AG04449 (cell line): ENCODE data around the gene LPAR1.
"Not testable (repeated sequence)": the region's sequence is repeated elsewhere in the genome, so short reads cannot be mapped to it uniquely, and the experiment has no call there.

Experiments
- CTCF ChIA-PET: fragments of 350-600 bp; formaldehyde crosslinking; extraction: SDS; loops from one replicate; lab custom pipeline; 2021; ENCODE audit warnings: antibody characterized with exemption; lab: Yijun Ruan, JAX
- POLR2A ChIA-PET: fragments of 400-600, 350-600 bp; formaldehyde crosslinking; extraction: SDS; loops from one replicate; lab custom pipeline; 2020; ENCODE audit warnings: antibody characterized with exemption, inconsistent platforms; lab: Yijun Ruan, JAX
- DNase-seq: peaks from one replicate; pipeline ENCODE4 v3.0.0-alpha.2; 2010; ENCODE audit warnings: low read depth, low spot score
- H3K4me3 ChIP-seq: 2 replicates; pipeline ENCODE4 v1.5.1; 2011; ENCODE audit warnings: low read depth, mild to moderate bottlenecking, control low read depth, low read length
- CTCF ChIP-seq: IDR thresholded peaks from one replicate; pipeline ENCODE4 v1.5.1; 2011; ENCODE audit warnings: mild to moderate bottlenecking, moderate library complexity, low read length, control low read depth, inconsistent platforms; ENCODE audit not compliant: insufficient read depth; ENCODE audit errors: missing control alignments

The LPAR1 gene

GRCh38 chr9:110876929-110877328, 161.3 kb downstream of the LPAR1 start:
- ChIA-PET CTCF (no interaction called here), POLR2A (no interaction called here)

GRCh38 chr9:110874963-110875674, 163.2 kb downstream of the LPAR1 start:
- no peak for TF ChIP-seq CTCF
- CTCF ChIA-PET, result no interaction called here
- POLR2A ChIA-PET, result no interaction called here
- H3K4me3 ChIP-seq, result no peak overlapping the region
- DNase-seq, result no peak

More at GRCh38 chr9:110876929-110877328, 161.3 kb downstream of the LPAR1 start:
- no peak overlapping the region for H3K4me3 ChIP-seq
- no peak for DNase-seq
- no peak for TF ChIP-seq CTCF

- ChIA-PET POLR2A (no interaction called here), CTCF (interaction anchor here (0.7 kb wide), 1 partner anchor 57 kb away, joined by 3 read pairs; no protein-coding TSS in a partner anchor)
- no peak for DNase-seq
- H3K4me3 ChIP-seq, result no peak overlapping the region
- TF ChIP-seq CTCF, result no peak
Measured at GRCh38 chr9:110872920-110873319, 165.3 kb downstream of the LPAR1 start.

GRCh38 chr9:110871736-110872135, 166.5 kb downstream of the LPAR1 start:
- no peak for DNase-seq
- CTCF ChIA-PET, result interaction anchor here (0.7 kb wide), 1 partner anchor 19 kb away, joined by 3 read pairs; no protein-coding TSS in a partner anchor
- H3K4me3 ChIP-seq, result no peak overlapping the region
- POLR2A ChIA-PET, result no interaction called here
- TF ChIP-seq CTCF, result no peak

- CTCF ChIA-PET, result interaction anchor here (0.9 kb wide), 1 partner anchor 10 kb away, joined by 3 read pairs; no protein-coding TSS in a partner anchor
- no peak overlapping the region for H3K4me3 ChIP-seq
- POLR2A ChIA-PET, result no interaction called here
- DNase-seq, result no peak
- TF ChIP-seq CTCF, result no peak
Measured at GRCh38 chr9:110869931-110870330, 168.3 kb downstream of the LPAR1 start.

- DNase-seq, result no peak
- ChIA-PET POLR2A (no interaction called here), CTCF (interaction anchor here (1.3 kb wide), 1 partner anchor 15 kb away, joined by 4 read pairs; no protein-coding TSS in a partner anchor)
Measured at GRCh38 chr9:110864011-110864410, 174.3 kb downstream of the LPAR1 start.

GRCh38 chr9:110861370-110862110, 176.7 kb downstream of the LPAR1 start:
- POLR2A ChIA-PET, H3K4me3 ChIP-seq, DNase-seq, CTCF ChIA-PET: not testable (repeated sequence)

More at GRCh38 chr9:110864011-110864410, 174.3 kb downstream of the LPAR1 start:
- H3K4me3 ChIP-seq, result no peak overlapping the region
- TF ChIP-seq CTCF, result no peak
